Stimulated activated CD8-positive, alpha-beta memory T cell treated with anti-CD3 and anti-CD28 coated beads, Interleukin-12 subunit alpha, Interleukin-12 subunit beta, amount 100 ng/mL, for 1 hour (primary cell): ENCODE results near the gene GPR42.

Experiments used
- DNase-seq: peaks from one replicate; pipeline ENCODE4 v3.0.0-alpha.2; 2020; ENCODE audit warnings: low read depth

GPR42 gene

GRCh38 chr19:35370722-35371121 lies at the start of gene GPR42:
Gene GPR42 (plus strand): TSS chr19:35371068. CDS start chr19:35371360, 292 bp downstream.
- DNase-seq: no peak

- no peak for DNase-seq
Observed at GRCh38 chr19:35321291-35321690, 49.6 kb upstream of the GPR42 start.

- DNase-seq: no peak
Observed at GRCh38 chr19:35322014-35322413, 48.9 kb upstream of the GPR42 start.

- DNase-seq: no peak
Observed at GRCh38 chr19:35327642-35328041, 43.2 kb upstream of the GPR42 start.

GRCh38 chr19:35328851-35329285 lies 42.0 kb upstream of the GPR42 start, which contains the start of gene CD22:
Gene CD22 (plus strand): TSS chr19:35329187. CDS start chr19:35332041, 2,854 bp downstream.
- no peak for DNase-seq

GRCh38 chr19:35329323-35329722 lies 41.5 kb upstream of the GPR42 start:
- DNase-seq: no peak

- no peak for DNase-seq
Observed at GRCh38 chr19:35330475-35330874, 40.4 kb upstream of the GPR42 start.

- DNase-seq: no peak
Observed at GRCh38 chr19:35331551-35332214, 39.2 kb upstream of the GPR42 start.

- DNase-seq: no peak
Observed at GRCh38 chr19:35332817-35333216, 38.1 kb upstream of the GPR42 start.

- DNase-seq: no peak
Observed at GRCh38 chr19:35334144-35334753, 36.6 kb upstream of the GPR42 start.

GRCh38 chr19:35336166-35336955 lies 34.5 kb upstream of the GPR42 start:
- no peak for DNase-seq

GRCh38 chr19:35337097-35337983 lies 33.5 kb upstream of the GPR42 start:
- no peak for DNase-seq

DNA sequence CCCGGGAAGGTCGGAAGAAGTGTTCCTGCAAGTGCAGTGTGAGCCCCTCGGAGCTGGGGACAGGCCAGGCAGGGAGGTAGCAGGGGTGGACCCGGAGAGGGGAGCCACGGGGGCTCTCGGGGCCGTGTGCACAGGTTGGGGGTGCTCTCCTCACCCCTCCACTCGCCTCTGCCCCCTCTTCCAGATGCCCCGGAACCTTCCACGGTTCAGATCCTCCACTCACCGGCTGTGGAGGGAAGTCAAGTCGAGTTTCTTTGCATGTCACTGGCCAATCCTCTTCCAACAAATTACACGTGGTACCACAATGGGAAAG lies 32.9 kb upstream of the GPR42 start:
- no peak for DNase-seq

DNA sequence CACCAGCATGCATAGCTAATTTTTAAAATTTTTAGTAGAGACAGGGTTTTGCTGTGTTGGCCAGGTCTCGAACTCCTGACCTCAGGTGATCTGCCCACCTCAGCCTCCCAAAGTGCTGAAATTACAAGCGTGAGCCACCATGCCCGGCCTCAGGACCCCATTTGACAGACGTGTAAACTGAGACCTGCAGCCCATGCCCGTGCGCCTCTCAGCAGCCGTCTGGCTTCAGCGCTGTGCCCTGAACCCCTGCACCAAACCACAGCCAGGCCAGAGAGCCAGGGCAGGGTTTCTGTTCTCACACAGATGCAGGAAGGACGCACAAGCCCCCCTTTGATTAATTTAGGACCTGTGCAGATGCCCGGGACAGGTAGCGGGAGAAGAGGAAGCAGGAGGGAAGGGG lies 30.4 kb upstream of the GPR42 start:
- DNase-seq: no peak

DNA sequence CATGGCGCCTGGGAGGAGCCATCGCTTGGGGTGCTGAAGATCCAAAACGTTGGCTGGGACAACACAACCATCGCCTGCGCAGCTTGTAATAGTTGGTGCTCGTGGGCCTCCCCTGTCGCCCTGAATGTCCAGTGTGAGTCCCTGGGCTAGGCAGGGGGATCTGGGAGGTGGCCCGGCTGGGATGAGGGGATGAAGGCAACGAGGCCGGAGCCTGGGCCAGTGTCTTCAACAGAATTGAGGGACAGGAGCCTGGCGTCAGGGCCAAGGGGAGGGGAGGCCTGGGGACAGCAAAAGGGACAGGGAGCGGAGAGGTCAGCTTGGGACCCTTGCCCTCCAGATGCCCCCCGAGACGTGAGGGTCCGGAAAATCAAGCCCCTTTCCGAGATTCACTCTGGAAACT lies 29.9 kb upstream of the GPR42 start:
- DNase-seq: no peak

GRCh38 chr19:35341565-35342225 lies 29.2 kb upstream of the GPR42 start:
- DNase-seq: no peak

DNA sequence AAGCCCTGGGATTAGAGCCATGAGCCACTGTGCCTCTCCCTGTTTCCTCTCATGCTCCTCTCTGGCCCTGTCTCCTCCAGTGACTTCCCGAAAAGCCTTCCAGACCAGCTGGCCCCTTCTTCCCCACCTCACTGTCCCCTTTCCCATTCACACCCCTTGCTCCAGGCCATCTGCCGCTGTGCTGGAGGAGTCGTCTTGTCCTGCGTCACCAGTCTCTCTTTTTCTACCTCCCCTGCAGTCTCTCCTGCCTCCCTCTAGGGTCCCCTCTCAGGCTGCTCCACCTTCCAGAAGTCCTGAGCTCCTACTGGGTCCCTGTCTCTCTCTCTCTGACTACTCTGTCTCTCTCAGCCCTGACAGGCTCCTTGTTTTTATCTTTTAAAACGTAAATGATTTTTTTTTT lies 28.4 kb upstream of the GPR42 start:
- no peak for DNase-seq

- no peak for DNase-seq
Observed at GRCh38 chr19:35344511-35345031, 26.3 kb upstream of the GPR42 start.

- DNase-seq: no peak
Observed at GRCh38 chr19:35345671-35346111, 25.2 kb upstream of the GPR42 start.

DNA sequence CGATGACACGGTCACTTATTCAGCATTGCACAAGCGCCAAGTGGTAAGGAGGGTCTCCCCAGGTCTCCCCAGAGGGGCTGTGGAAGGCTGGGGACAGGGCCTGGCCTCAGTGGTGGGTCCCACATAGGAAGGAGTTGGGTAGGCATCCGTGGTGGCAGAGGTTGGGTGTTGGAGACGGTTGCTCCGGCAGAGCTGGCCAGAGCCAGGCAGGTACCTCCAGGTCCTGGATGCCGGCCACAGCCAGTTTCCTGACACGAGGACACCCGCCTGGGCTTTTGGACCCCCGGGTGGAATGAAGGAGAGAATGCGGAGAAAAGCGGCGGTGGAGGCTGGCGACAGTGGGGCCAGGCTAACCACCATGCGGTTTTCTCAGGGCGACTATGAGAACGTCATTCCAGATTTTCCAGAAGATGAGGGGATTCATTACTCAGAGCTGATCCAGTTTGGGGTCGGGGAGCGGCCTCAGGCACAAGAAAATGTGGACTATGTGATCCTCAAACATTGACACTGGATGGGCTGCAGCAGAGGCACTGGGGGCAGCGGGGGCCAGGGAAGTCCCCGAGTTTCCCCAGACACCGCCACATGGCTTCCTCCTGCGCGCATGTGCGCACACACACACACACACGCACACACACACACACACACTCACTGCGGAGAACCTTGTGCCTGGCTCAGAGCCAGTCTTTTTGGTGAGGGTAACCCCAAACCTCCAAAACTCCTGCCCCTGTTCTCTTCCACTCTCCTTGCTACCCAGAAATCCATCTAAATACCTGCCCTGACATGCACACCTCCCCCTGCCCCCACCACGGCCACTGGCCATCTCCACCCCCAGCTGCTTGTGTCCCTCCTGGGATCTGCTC lies 24.4 kb upstream of the GPR42 start:
- DNase-seq: peak; percentile 59
